BE2C (cell line): Measurements from ENCODE around the gene UNC79.

ENCODE experiments used
- DNase-seq: peaks from one replicate; pipeline ENCODE4 v3.0.0-alpha.2; 2020
- H3K27me3 ChIP-seq: fragments of 250-450 bp; sonication (Bioruptor Pico); 2 replicates; pipeline ENCODE4 v1.5.1; 2020; ENCODE audit warnings: mild to moderate bottlenecking
- H3K36me3 ChIP-seq: fragments of 250-450 bp; sonication (Bioruptor Pico); 2 replicates; pipeline ENCODE4 v1.5.1; 2020; ENCODE audit warnings: mild to moderate bottlenecking
- H3K4me1 ChIP-seq: fragments of 250-450 bp; sonication (Bioruptor Pico); 2 replicates; pipeline ENCODE4 v1.5.1; 2020
- H3K4me3 ChIP-seq: 2 replicates; pipeline ENCODE4 v1.5.1; 2011; ENCODE audit warnings: low read depth, low read length
- H3K9me3 ChIP-seq: fragments of 250-450 bp; sonication (Bioruptor Pico); 2 replicates; pipeline ENCODE4 v1.5.1; 2020
- CTCF ChIP-seq: IDR thresholded peaks from 2 replicates; pipeline ENCODE4 v1.5.1; 2012; ENCODE audit warnings: mild to moderate bottlenecking, low read depth, low read length

The UNC79 gene

DNA sequence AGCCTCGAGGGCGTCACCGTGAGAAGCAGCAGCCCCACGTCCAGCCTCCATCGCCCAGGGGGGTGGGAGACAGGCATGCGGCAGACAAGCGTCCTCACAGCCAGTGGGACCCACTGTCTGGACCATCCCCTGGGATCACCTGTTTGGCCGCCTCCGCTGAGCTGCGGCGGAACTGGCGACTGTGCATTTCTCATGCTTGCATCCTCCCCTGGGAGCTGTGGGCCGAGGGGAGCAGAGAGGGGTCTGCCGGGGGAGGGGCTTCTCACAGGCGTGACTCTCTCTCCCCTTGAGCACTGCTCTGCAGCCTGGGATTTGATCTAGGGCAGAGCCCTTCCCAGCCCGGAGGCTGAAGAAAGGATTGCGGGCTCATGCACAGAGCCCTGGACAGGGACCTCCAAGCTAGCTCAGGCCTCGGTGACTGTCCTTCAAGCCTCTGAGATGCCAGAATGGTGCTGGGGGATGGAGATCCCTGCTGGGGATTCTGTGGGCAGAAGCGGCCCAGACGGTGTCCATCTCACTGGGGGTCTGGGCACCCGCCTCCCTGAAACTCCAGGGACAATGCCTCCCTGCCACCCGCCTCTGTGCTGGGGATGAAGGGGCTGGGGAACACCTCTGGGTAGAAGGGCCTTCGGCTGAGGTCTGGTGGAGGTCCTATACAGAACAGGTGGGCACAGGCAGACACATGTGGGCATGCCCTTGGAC, 296.5 kb downstream of the UNC79 start:
- no peak for DNase-seq
- no peaks in the 10 kb centered on the region for H3K27me3 ChIP-seq
- peaks cover 1% of the 10 kb centered on the region for H3K36me3 ChIP-seq
- no peaks in the 10 kb centered on the region for H3K4me1 ChIP-seq
- no peaks in the 10 kb centered on the region for H3K9me3 ChIP-seq
- H3K4me3 ChIP-seq: no peak overlapping the region
- no peak for TF ChIP-seq CTCF

DNA sequence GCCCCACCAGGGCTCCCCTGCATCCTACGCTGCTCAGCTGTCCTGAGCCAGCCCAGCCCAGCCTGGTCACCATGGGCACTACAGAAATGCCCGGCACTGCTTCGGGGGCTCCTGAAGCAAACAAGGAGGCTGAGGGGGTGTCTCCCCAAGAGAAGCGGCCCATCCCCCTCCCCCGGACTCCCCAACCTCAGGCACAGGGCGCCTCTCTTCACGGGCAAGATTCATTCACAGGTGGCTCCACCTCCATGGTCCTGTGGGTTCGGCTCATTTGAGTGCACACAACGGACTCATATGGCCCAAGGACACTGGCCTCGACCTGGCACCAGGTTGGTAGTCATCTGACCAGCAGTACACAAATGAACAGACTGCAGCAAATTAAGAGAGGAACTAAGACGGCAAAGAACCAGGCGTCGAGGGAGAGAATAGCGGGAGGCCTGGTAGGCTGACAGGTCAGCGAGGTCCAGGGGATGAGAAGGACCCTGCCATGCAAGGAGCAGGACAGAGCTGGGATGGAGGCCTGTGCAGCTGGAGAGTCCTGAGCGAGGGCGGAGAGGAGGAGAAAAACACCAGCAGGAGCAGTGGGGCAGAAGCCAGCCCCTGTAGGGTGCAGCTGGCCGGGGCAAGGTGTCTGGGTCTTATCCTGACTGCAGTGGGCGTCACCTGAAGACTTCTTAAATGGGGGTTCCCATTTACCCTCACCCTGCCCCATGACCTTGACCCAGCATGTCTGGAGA, 297.3 kb downstream of the UNC79 start:
- Histone ChIP-seq H3K36me3 (peaks cover 5% of the 10 kb centered on the region), H3K9me3 (no peaks in the 10 kb centered on the region), H3K27me3 (no peaks in the 10 kb centered on the region), H3K4me1 (no peaks in the 10 kb centered on the region), H3K4me3 (no peak overlapping the region)
- no peak for TF ChIP-seq CTCF
- DNase-seq: no peak

GRCh38 chr14:93728651-93729016, 297.9 kb downstream of the UNC79 start:
- Histone ChIP-seq H3K36me3 (peaks cover 5% of the 10 kb centered on the region), H3K9me3 (no peaks in the 10 kb centered on the region), H3K4me1 (no peaks in the 10 kb centered on the region), H3K4me3 (no peak overlapping the region), H3K27me3 (no peaks in the 10 kb centered on the region)
- DNase-seq: no peak
- no peak for TF ChIP-seq CTCF

- no peak for TF ChIP-seq CTCF
- no peak overlapping the region for H3K4me3 ChIP-seq
- no peaks in the 10 kb centered on the region for H3K27me3 ChIP-seq
- no peak for DNase-seq
- peaks cover 5% of the 10 kb centered on the region for H3K36me3 ChIP-seq
- H3K4me1 ChIP-seq: peaks cover 2% of the 10 kb centered on the region; the same call in 1 of the 2 replicates
- H3K9me3 ChIP-seq: no peaks in the 10 kb centered on the region
Measured at GRCh38 chr14:93729993-93730392, 299.3 kb downstream of the UNC79 start.

- DNase-seq: no peak
- Histone ChIP-seq H3K36me3 (peaks cover 8% of the 10 kb centered on the region), H3K4me3 (no peak overlapping the region), H3K4me1 (peaks cover 2% of the 10 kb centered on the region; the same call in 1 of the 2 replicates), H3K27me3 (no peaks in the 10 kb centered on the region), H3K9me3 (no peaks in the 10 kb centered on the region)
- no peak for TF ChIP-seq CTCF
Measured at GRCh38 chr14:93731753-93732152, 301.0 kb downstream of the UNC79 start.

- H3K4me1 ChIP-seq: peaks cover 2% of the 10 kb centered on the region; the same call in 1 of the 2 replicates
- no peak overlapping the region for H3K4me3 ChIP-seq
- no peak for TF ChIP-seq CTCF
- H3K27me3 ChIP-seq: no peaks in the 10 kb centered on the region
- no peaks in the 10 kb centered on the region for H3K9me3 ChIP-seq
- H3K36me3 ChIP-seq: peaks cover 8% of the 10 kb centered on the region
- no peak for DNase-seq
Measured at GRCh38 chr14:93732524-93732923, 301.8 kb downstream of the UNC79 start.
